K562 (cell line): ENCODE results near the gene KLHL18. TPM values are rescaled to one million over a fixed set of nuclear protein-coding genes. Genes with fewer than 3 reads are reported as not detected.

Experiments
- CHAMP1 ChIP-seq: fragments of 450-650 bp; IDR thresholded peaks from 2 replicates; pipeline ENCODE4 v1.6.1; 2016; ENCODE audit warnings: mild to moderate bottlenecking
- ERF ChIP-seq: fragments of 450-650 bp; formaldehyde crosslinking; IDR thresholded peaks from 2 replicates; pipeline ENCODE4 v1.4.0; 2020; ENCODE audit warnings: mild to moderate bottlenecking, mixed read lengths
- FOXK1 ChIP-seq: sonication (generic); formaldehyde crosslinking; IDR thresholded peaks from 2 replicates; pipeline ENCODE4 v1.8.0; 2022; ENCODE audit warnings: missing genetic modification reagents, mild to moderate bottlenecking, borderline replicate concordance
- HES1 ChIP-seq: fragments of 450-650 bp; IDR thresholded peaks from 2 replicates; pipeline ENCODE4 v1.6.1; 2016; ENCODE audit warnings: low read depth, mild to moderate bottlenecking, moderate library complexity
- HSF4 ChIP-seq: fragments of 250-450 bp; sonication (Bioruptor Pico); IDR thresholded peaks from 2 replicates; pipeline ENCODE4 v2.1.2; 2022; ENCODE audit warnings: mild to moderate bottlenecking, moderate library complexity, borderline replicate concordance
- ID3 ChIP-seq, 2 experiments: fragments of 250-450 bp in 1 of 2; fragments of 450-650 bp in 1 of 2; sonication (Bioruptor Pico) in 1 of 2; IDR thresholded peaks; 2 replicates each; pipeline versions ENCODE4 v1.6.1 to v1.8.0; 2016 to 2021; ENCODE audit warnings: mild to moderate bottlenecking in 2 of 2, moderate library complexity in 2 of 2, missing compliant biosample characterization in 1 of 2, missing genetic modification characterization in 1 of 2
- NCOA4 ChIP-seq: fragments of 450-650 bp; IDR thresholded peaks from 2 replicates; pipeline ENCODE4 v1.6.1; 2018; ENCODE audit warnings: mild to moderate bottlenecking; ENCODE audit not compliant: partially characterized antibody
- PKNOX1 ChIP-seq: fragments of 450-650 bp; IDR thresholded peaks from 2 replicates; pipeline ENCODE4 v1.6.1; 2016
- RNF219 ChIP-seq: fragments of 250-450 bp; sonication (Bioruptor Pico); IDR thresholded peaks from 2 replicates; pipeline ENCODE4 v1.5.0; 2022; ENCODE audit warnings: mild to moderate bottlenecking
- SIN3B ChIP-seq: fragments of 450-650 bp; IDR thresholded peaks from 2 replicates; pipeline ENCODE4 v1.6.1; 2017; ENCODE audit warnings: low read depth, mild to moderate bottlenecking, moderate library complexity
- TCF15 ChIP-seq: fragments of 250-450 bp; sonication (Bioruptor Pico); IDR thresholded peaks from 2 replicates; pipeline ENCODE4 v1.8.0; 2022; ENCODE audit warnings: moderate library complexity, mild to moderate bottlenecking, inconsistent platforms
- XRCC4 ChIP-seq: IDR thresholded peaks from one replicate; pipeline ENCODE4 v1.6.1; 2011; ENCODE audit not compliant: insufficient read depth, insufficient read length; ENCODE audit errors: extremely low read depth
- ZFPM2 ChIP-seq: fragments of 250-450 bp; sonication (Bioruptor Pico); IDR thresholded peaks from 2 replicates; pipeline ENCODE4 v1.5.1; 2022; ENCODE audit warnings: mild to moderate bottlenecking
- ZNF146 ChIP-seq: IDR thresholded peaks from one replicate; pipeline ENCODE4 v1.6.1; 2018; ENCODE audit warnings: missing compliant biosample characterization; ENCODE audit not compliant: unreplicated experiment
- ZNF282 ChIP-seq: sonication (generic); formaldehyde crosslinking; IDR thresholded peaks from 2 replicates; pipeline ENCODE4 v1.8.1; 2023; ENCODE audit warnings: missing genetic modification reagents
- ZNF511 ChIP-seq: sonication (generic); formaldehyde crosslinking; IDR thresholded peaks from 2 replicates; pipeline ENCODE4 v1.8.0; 2022; ENCODE audit warnings: mild to moderate bottlenecking, missing genetic modification reagents
- ZNF740 ChIP-seq, 3 experiments: fragments of 200-800 bp in 1 of 3; sonication (Bioruptor generic) in 1 of 3; sonication (generic) in 1 of 3; formaldehyde crosslinking in 1 of 3; IDR thresholded peaks; 2 replicates each; pipeline versions ENCODE4 v1.6.1 to v1.8.0; 2016 to 2022; ENCODE audit warnings: mild to moderate bottlenecking in 2 of 3, missing compliant biosample characterization in 2 of 3, missing genetic modification characterization in 2 of 3, missing genetic modification reagents in 1 of 3
- polyA plus RNA-seq, 8 experiments: library from polyadenylated mRNA; depleted of rRNA in 4 of 8; stranded (reverse) in 5 of 8; unstranded in 3 of 8; fragments of >200 nt; fragmentation: Nextera tagmentation in 2 of 8; fragmentation: Illumina TruSeq in 1 of 8; extraction: Ambion mirVana in 2 of 8; extraction: Trizol in 1 of 8; gene quantifications; 2 replicates each; pipeline versions ENCODE4 v1.2.1 to v1.2.3, GENCODE V29; 2011 to 2014; ENCODE audit warnings: inconsistent platforms in 1 of 8, missing spikeins in 1 of 8
- total RNA-seq, 7 experiments: library from RNA; depleted of rRNA in 6 of 7; stranded (reverse); fragments of >200 nt in 6 of 7; fragmentation: Illumina TruSeq in 2 of 7; extraction: Trizol in 2 of 7; gene quantifications; 2 replicates each; pipeline versions ENCODE4 v1.2.1 to v1.2.3, GENCODE V29; 2011 to 2021; ENCODE audit warnings: low replicate concordance in 1 of 7

Gene KLHL18
- total and polyA plus RNA-seq, 9 of the 15 experiments (the other 6 are each of a cell fraction or from before 2014, with no cell fraction given): 26.7 to 97.5 (median 48.7) TPM

GRCh38 chr3:47315069-47315647 is 32.4 kb downstream of the KLHL18 start (continued):
- TF ChIP-seq RNF219 (CRISPR knock-in tag) (no peak), ZNF740 (CRISPR knock-in tag; IDR thresholded peaks at IDR 0.05) (no peak), ZNF740 (tag; IDR thresholded peaks at IDR 0.05) (no peak), CHAMP1 (peak; percentile 88), ZNF146 (CRISPR knock-in tag) (no peak), XRCC4 (no peak), HES1 (peak; percentile 73), ZNF511 (CRISPR knock-in tag) (no peak), HSF4 (CRISPR knock-in tag) (no peak; the same call in 1 of the 2 replicates), FOXK1 (CRISPR knock-in tag) (no peak), ZFPM2 (CRISPR knock-in tag) (no peak), ERF (CRISPR knock-in tag) (no peak), NCOA4 (peak; percentile 47), TCF15 (CRISPR knock-in tag) (no peak), ZNF282 (CRISPR knock-in tag) (no peak), PKNOX1 (no peak), ID3 (CRISPR knock-in tag; IDR thresholded peaks at IDR 0.05) (no peak), ID3 (tag; IDR thresholded peaks at IDR 0.05) (0 out of 2 replicates have a peak, but pooled peaks have one; percentile 43), SIN3B (no peak)
